ENCODE measurements around the gene FCER1G.
"Not testable (repeated sequence)": the region's sequence is repeated elsewhere in the genome, so short reads cannot be mapped to it uniquely, and the experiment has no call there.

GRCh38 chr1:161224695-161225087 is 9.6 kb downstream of the FCER1G start:
- TF ChIP-seq POLR2A, CTCF (IDR thresholded peaks at IDR 0.05): not testable (repeated sequence)
